CD4-positive, alpha-beta T cell treated with Interleukin-10 for 1 hour (primary cell): ENCODE results near the gene FA2H.
"Not testable (repeated sequence)": the region's sequence is repeated elsewhere in the genome, so short reads cannot be mapped to it uniquely, and the experiment has no call there.

Source experiments
- DNase-seq: peaks from one replicate; pipeline ENCODE4 v3.0.0-alpha.2; 2020

Gene FA2H

DNA sequence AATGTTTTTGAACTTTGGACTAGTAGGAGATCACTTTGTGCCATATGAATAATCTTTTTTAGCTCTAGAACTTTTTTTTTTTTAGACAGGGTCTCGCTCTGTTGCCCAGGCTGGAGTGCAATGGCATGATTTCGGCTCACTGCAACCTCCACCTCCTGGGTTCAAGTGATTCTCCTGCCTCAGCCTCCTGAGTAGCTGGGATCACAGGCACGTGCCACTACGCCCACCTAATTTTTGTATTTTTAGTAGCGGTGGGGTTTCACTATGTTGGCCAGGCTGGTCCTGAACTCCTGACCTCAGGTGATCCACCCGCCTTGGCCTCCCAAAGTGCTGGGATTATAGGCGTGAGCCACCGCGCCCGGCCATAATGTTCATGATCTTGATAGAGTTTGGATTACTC lies 105.7 kb downstream of the FA2H start:
- not testable (repeated sequence) for DNase-seq

DNA sequence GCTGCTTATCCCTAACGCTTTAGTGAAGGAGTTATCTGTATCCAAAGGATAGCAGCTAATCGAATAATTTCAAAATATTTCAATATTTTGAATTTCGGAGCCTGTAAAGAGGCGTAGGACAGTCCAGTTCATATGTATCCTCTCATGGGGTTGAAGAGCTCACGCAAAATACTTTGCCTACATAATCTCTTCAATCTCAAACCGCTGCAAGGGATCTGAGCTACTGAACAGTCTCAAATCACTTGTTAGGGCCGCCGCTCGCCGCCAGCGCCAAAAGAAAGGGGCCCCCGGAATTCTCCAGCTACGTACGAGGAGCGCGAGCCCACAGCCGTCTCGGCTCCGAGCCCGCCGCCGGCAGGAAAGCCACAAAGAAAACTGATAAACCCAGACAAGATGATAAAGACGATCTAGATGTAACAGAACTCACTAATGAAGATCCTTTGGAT lies 107.3 kb downstream of the FA2H start:
- DNase-seq = peak; percentile 23

DNA sequence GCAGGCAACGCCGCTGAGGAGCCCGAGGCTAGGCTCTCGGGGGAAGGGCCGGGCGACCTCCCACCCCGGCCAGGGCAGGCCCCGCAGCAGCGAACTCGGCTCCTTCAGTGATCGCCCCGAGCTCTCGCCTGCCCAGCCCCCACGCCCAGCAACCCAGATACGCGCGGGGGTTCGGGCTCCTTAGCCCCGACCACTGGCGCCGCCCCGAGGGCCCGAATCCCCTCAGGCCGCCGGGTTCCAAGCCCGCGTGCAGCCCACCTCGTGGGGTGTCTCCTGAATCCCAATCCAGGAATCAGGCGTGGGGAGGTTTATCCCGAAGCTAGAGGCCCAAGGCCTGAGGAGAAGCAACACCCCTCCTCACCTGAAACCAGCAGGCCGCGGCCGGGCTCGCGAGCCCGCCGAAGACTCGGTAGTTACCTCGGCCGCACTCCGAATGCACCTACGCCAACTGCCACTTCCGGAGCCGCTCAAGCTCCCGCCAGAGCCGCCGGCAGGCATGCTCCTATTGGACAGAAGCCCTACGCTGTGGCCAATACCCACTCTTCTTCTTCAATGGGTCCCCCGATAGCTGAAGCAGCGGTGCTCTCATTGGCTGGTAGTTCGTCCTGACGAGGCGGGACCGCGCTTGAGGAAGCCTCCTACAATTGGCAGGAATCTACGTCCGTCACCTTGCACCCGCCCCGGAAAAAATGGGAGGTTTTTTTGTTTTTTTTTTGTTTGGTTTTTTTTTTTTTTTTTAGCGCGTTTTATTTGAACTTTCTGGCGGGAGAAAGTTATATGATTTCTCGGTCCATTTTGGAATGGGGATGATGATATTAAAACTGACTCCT lies 108.0 kb downstream of the FA2H start, which contains the start of gene RFWD3:
RFWD3 (minus strand) TSS at position 453 of the 830 bp plus-strand sequence. CDS start 5,428 bp downstream, outside the sequence.
- DNase-seq = peak; percentile 99

DNA sequence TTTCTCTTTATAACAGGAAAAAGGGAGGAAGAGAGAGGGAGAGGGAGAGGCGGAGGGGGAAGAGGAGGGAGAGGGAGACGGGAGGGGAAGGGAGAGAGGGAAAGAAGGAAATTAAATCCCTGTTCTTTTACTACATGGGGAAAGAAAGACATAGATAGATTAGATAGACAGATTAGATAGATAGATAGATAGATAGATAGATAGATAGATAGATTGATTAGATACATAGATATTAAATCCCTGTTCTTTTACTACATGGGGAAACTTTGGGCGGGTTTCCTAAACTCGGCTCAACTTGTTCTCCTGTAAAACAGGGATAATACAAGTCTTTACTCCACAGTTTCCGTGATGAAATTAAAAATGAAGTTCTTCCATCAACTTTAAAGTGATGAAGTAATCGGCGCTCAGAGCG lies 108.6 kb downstream of the FA2H start:
- no peak for DNase-seq
